Kidney glomerular epithelial cell (primary cell): ENCODE results near the gene OR4F17.
"Not testable (repeated sequence)": the region's sequence is repeated elsewhere in the genome, so short reads cannot be mapped to it uniquely, and the experiment has no call there.

Experiments
- DNase-seq: peaks from one replicate; lab custom pipeline; 2025; lab: John Stamatoyannopoulos, UW

The OR4F17 gene

GRCh38 chr19:106804-107203 lies at the start of gene OR4F17:
Gene OR4F17, plus strand, starts transcription at chr19:107104. Its CDS starts 3,575 bp downstream, at chr19:110679.
- DNase-seq, result not testable (repeated sequence)

- DNase-seq, result not testable (repeated sequence)
These were observed 36.1 kb upstream of the OR4F17 start for GRCh38 chr19:70793-71192.

- DNase-seq, result not testable (repeated sequence)
These were observed 24.0 kb upstream of the OR4F17 start for GRCh38 chr19:82864-83263.

- not testable (repeated sequence) for DNase-seq
These were observed 23.3 kb upstream of the OR4F17 start for GRCh38 chr19:83626-84025.

- not testable (repeated sequence) for DNase-seq
These were observed 16.2 kb upstream of the OR4F17 start for GRCh38 chr19:90678-91077.

GRCh38 chr19:94794-95193 lies 12.1 kb upstream of the OR4F17 start:
- DNase-seq, result not testable (repeated sequence)

GRCh38 chr19:97647-98046 lies 9.3 kb upstream of the OR4F17 start:
- not testable (repeated sequence) for DNase-seq

- not testable (repeated sequence) for DNase-seq
These were observed 13.7 kb downstream of the OR4F17 start for GRCh38 chr19:120443-121140.
